Cardiac septum (tissue), 1 donor: Measurements from ENCODE around the gene RUNX1. TPM values are rescaled to one million over a fixed set of nuclear protein-coding genes. Genes with fewer than 3 reads are reported as not detected.

ENCODE experiments used
- DNase-seq: peaks from one replicate; pipeline ENCODE4 v3.0.0-alpha.2; 2020; ENCODE audit warnings: low spot score
- intact Hi-C: fragments of 100-400 bp; cut with DNase I; formaldehyde crosslinking; loops from one replicate; pipeline ENCODE4 v1.14.0; 2022
- total RNA-seq: library from RNA; stranded (reverse); fragmentation: NEBNext Ultra II Directional; extraction: Animal tissue kit (Norgen Biotek cat#: 25700); gene quantifications from one replicate; pipeline ENCODE4 v1.2.1, GENCODE V29; 2021
- donor health status: DM: no; HTN: no; CAD: no.

Gene RUNX1
- total RNA-seq, 1 donor from 2014 or later: 21.6 TPM

GRCh38 chr21:34881421-34881820 lies 167.7 kb downstream of the RUNX1 start:
- intact Hi-C loops: loop anchor here (10.0 kb wide), 2 partner anchors 623 to 1053 kb away; no protein-coding TSS in a partner anchor
- DNase-seq: no peak

DNA sequence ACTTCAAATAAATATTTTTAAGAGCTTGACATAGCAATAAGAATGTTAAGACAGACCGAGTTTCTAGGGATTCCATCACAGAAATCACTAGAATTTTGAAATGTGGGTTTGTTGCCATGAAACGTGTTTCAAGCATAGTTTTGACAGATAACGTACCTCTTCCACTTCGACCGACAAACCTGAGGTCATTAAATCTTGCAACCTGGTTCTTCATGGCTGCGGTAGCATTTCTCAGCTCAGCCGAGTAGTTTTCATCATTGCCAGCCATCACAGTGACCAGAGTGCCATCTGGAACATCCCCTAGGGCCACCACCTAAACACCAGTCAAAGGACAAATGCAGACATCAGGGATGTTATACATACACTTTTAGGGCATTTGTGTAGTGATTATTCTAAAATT lies 168.7 kb downstream of the RUNX1 start:
- no peak for DNase-seq
- intact Hi-C loops: loop anchor here (10.0 kb wide), 2 partner anchors 624 to 1054 kb away; no protein-coding TSS in a partner anchor

DNA sequence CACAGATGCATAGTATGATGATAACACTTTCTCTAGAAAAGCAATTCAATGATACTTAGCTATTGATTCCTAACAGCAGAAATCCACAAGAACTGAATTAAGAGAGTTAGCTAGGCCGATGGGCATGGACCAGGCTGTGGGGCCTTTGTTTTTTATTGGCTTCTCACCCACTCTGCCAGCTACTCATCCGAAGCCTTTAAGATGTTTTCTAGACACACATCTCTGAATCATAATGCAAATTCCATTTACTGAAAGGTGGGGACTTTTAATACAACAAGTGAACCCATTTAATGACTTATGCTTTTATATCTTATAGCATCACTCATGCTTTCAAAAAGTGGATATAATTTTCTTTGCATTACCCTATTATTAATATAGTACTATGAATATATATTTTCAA lies 170.2 kb downstream of the RUNX1 start:
- no peak for DNase-seq
- intact Hi-C loops: no loop called here

DNA sequence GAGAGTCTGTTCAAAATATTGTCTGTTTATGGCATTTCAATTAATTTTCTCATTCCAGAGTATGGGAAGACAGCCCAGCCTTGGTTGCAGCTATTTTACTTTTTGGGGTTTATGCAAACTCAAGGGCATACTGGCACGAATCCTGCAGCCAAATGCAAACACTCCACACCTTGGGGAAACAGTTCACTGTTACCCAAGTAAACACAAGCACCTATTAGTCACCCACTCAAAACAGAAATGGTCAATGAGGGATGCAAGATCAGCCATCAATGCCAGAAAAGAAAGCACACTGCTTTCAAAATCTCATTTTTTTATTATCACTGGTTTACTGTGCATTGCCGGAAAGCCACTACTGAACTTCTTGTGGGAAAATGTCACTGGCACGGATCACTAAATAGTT lies 170.6 kb downstream of the RUNX1 start:
- intact Hi-C loops: no loop called here
- no peak for DNase-seq

GRCh38 chr21:34877485-34878128 lies 171.5 kb downstream of the RUNX1 start:
- no peak for DNase-seq
- intact Hi-C loops: no loop called here

DNA sequence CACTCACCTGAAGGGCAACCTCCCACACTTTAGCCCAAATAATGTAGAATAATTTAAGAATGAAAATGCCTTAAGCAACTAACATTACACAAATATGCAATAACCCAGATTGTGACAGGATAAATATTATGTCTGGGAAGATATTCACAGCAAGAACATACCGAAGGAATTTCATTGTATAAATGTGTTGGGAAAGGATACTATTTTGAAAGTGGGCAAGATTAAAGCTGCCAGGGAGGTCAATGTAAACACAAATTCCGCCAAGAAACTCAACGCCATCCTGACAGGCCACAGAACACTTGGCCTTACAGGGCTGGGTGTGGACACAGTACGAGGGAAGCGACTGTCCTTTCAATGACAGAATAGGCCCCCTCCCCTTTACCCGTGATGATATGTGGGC lies 173.3 kb downstream of the RUNX1 start:
- intact Hi-C loops: no loop called here
- no peak for DNase-seq

DNA sequence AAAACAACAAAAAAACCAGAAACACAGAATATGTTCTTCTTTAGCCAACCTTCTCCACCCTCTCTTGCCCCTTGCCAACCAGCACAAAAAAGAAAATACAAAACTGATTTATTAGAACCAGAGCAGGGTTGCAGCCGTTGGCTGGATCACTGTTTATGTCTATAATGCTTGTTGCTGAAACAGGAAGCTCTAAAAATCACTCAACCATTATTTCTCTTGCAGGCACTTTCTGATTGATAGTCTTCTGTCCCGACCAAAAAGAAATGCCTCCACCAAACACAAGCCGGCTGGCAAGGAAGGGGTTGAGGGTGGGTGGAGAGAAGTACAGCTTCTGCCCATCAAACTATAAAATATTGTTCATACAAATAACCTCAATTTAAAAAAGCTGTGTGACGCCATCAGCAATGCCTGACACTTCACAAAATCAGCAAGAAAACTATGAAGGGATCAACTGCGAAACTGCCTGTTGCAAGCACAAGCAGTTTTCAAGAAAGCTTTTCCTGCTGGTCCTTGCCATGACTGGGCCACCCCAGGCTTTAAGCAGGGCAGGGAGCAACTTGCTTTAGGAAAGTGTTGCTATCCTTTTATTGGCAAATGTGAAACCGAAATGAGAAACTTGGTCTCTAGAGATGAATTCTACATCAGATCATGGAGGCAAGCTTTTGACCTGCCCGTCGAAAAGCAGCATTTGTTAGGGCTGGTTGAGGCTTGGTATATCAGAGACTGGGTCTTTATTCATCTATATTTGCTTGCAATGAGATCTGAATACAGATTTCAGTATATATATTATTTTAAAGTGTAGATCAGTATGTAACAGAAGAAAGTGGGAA lies 174.2 kb downstream of the RUNX1 start:
- intact Hi-C loops: no loop called here
- DNase-seq: no peak

- DNase-seq: no peak
- intact Hi-C loops: no loop called here
These were observed 177.8 kb downstream of the RUNX1 start for GRCh38 chr21:34871026-34871908.

GRCh38 chr21:34870246-34870645 lies 178.9 kb downstream of the RUNX1 start:
- DNase-seq: no peak
- intact Hi-C loops: no loop called here

- DNase-seq: no peak
- intact Hi-C loops: no loop called here
These were observed 179.6 kb downstream of the RUNX1 start for GRCh38 chr21:34869545-34869944.

DNA sequence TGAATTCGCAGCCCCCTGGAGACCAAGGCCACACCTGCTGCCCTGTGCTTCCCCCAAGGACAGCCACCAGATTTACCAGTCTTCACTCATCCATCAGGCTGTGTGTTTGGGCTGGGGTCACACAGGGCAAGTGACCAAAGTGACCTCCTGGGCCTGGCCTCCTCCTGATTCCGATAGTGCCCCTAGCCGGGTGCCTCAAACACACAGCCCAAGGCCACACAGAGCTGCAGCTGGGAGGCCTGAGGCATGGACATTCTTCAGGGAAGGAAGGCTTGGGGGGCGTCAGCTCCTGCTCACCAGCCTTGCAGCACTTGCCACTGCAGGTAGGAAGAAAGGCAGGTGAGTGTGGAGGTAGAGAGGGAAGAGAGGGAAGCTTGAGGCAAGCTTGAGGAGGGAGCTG lies 181.3 kb downstream of the RUNX1 start:
- intact Hi-C loops: no loop called here
- DNase-seq: no peak

GRCh38 chr21:34865400-34866241 lies 183.5 kb downstream of the RUNX1 start:
- intact Hi-C loops: no loop called here
- peak; percentile 89 for DNase-seq

DNA sequence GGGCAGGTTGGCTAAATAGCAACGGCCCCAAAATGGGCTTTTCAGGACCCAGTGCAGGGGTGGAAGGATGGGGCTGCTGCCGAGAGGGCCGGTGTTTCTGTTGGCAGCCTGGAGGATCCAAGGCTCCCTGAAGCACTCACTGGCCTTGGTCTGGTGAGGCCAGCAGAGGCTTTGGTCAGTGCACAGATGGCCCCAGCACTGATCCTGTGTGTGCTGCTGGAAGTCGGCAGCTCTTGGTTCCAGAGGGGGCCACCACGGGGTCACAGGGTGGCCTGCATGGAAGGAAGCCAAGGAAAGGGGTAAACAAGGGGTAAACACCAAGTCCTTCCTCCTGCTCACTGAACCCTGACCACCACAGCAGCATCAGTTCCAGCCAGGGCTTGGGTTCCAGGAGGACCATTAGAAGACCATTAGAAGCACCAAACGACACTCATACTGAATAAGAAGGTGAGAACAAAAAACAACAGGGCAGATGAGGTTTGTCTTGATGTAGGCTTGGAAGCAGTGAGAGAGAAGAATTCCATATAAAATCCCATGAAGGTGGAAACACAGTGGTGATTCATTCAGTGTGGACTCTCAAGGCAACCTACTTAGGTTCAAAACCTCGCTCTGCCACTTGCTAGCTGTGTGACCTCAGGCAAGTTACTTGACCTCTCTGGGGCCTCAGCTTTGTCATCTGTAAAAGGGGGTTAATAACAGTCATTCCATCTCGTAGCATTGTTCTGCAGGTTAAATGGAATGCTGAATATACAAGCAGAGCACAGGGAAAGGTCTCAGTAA lies 184.5 kb downstream of the RUNX1 start:
- no peak for DNase-seq
- intact Hi-C loops: no loop called here

- intact Hi-C loops: no loop called here
- DNase-seq: no peak
These were observed 186.2 kb downstream of the RUNX1 start for GRCh38 chr21:34862951-34863350.

- intact Hi-C loops: no loop called here
- DNase-seq: no peak
These were observed 187.8 kb downstream of the RUNX1 start for GRCh38 chr21:34861258-34861657.

DNA sequence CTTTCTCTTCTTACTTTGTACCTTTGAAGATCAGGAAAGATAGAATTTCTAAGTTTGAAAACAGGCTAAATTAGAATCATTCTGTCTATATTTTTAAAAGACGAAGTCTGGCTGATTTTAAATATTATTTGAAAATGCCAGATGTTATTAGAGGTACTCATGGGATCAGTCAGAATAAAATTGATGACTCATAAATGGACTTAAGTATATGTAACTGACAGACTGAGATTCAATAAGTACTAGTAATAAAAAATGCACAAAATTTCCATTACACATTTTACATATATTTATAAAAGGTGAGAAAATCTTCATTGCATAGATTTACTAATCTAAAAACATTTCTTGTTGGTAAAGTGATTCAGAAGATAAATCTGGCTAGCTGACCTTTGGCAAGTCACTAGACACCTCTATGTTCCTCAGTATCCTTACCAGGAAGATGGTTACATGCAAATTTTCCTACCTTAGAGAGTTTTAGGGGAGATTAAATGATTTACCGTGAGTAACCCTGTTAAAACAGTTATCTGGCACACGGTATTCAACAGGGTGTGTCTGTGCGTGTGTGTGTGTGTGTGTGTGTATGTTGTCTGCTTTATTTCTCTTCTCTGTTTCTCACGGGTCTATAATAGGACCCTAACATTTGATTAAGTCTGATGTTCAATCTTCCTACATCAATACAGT lies 189.0 kb downstream of the RUNX1 start:
- intact Hi-C loops: no loop called here
- DNase-seq: no peak

GRCh38 chr21:34858559-34858958 lies 190.5 kb downstream of the RUNX1 start:
- intact Hi-C loops: no loop called here
- DNase-seq: no peak

- intact Hi-C loops: no loop called here
- no peak for DNase-seq
These were observed 191.2 kb downstream of the RUNX1 start for GRCh38 chr21:34857874-34858273.
